H1 (cell line): ENCODE results near the gene ANKS1A. TPM values are rescaled to one million over a fixed set of nuclear protein-coding genes. Genes with fewer than 3 reads are reported as not detected.

Source experiments
- BCL11A ChIP-seq, 2 experiments: IDR thresholded peaks; one replicate each; pipeline ENCODE4 v1.6.1; 2011; ENCODE audit warnings: low read depth in 2 of 2, low read length in 2 of 2, mild to moderate bottlenecking in 2 of 2
- CEBPB ChIP-seq: IDR thresholded peaks from 2 replicates; pipeline ENCODE4 v1.6.1; 2012; ENCODE audit warnings: low read depth, low read length
- EP300 ChIP-seq, 2 experiments: IDR thresholded peaks; 1 replicate in 1 of 2; 2 replicates in 1 of 2; pipeline ENCODE4 v1.6.1; 2011 to 2012; ENCODE audit warnings: low read depth in 2 of 2, low read length in 2 of 2, mild to moderate bottlenecking in 2 of 2, borderline replicate concordance in 1 of 2, inconsistent platforms in 1 of 2, moderate library complexity in 1 of 2
- JUND ChIP-seq: IDR thresholded peaks from 2 replicates; pipeline ENCODE4 v1.6.1; 2011; ENCODE audit warnings: mild to moderate bottlenecking, improper control_type of control experiment, low read length
- POLR2AphosphoS5 ChIP-seq: IDR thresholded peaks from 2 replicates; pipeline ENCODE4 v1.6.1; 2011; ENCODE audit warnings: low read depth, low read length
- SRF ChIP-seq: IDR thresholded peaks from 2 replicates; pipeline ENCODE4 v1.6.1; 2011; ENCODE audit warnings: mild to moderate bottlenecking, low read depth, low read length, moderate library complexity
- polyA plus RNA-seq, 7 experiments: library from polyadenylated mRNA; depleted of rRNA in 3 of 7; stranded (reverse) in 5 of 7; unstranded in 2 of 7; fragments of >200 nt in 5 of 7; fragments of 200-250 nt in 2 of 7; gene quantifications; 1 replicate in 5 of 7; 2 replicates in 1 of 7; 4 replicates in 1 of 7; pipeline versions ENCODE4 v1.2.1 to v1.2.3, GENCODE V29; 2011 to 2013; ENCODE audit warnings: missing spikeins in 2 of 7, mixed read lengths in 2 of 7
- total RNA-seq: library from RNA; stranded (reverse); fragmentation: NEBNext Ultra II Directional; extraction: Animal tissue kit (Norgen Biotek cat#: 25700); gene quantifications from 2 replicates; pipeline ENCODE4 v1.2.1, GENCODE V29; 2021

ANKS1A gene
- total and polyA plus RNA-seq, 2 of the 8 experiments (the other 6 are each of a cell fraction or from before 2014, with no cell fraction given): 9.8 to 30.9 TPM

- TF ChIP-seq EP300 (IDR thresholded peaks at IDR 0.05; ENCODE audit: borderline replicate concordance in 1 of 2, low read depth in 2 of 2, low read length in 2 of 2) (no peak), JUND (no peak), CEBPB (no peak), POLR2AphosphoS5 (no peak), SRF (no peak), BCL11A (IDR thresholded peaks at IDR 0.05; ENCODE audit: low read depth in 2 of 2, low read length in 2 of 2) (no peak)
Observed at GRCh38 chr6:35016502-35017321, 127.7 kb downstream of the ANKS1A start (continued).
